ENCODE results near the gene CRYGS.

DNA sequence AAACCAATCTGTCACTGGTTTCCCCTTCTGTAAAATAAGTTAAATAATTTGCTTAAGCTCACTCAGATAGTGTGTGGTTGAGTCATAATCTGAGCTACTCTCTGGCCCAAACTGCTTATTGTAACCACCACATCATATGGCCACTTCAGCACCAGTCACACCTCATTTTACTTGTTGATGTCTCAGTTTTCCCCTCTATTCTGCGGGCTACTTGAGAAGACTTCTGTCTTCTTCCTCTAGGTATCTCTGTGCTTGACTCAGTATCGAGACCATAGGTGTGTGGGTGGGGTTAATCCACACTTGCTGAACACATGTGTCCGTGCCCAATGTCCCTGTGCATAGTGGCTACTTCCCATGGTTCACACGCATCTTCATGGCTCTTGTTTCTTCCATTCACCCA is 32.9 kb downstream of the CRYGS start:
- TF ChIP-seq, protein P1, sequence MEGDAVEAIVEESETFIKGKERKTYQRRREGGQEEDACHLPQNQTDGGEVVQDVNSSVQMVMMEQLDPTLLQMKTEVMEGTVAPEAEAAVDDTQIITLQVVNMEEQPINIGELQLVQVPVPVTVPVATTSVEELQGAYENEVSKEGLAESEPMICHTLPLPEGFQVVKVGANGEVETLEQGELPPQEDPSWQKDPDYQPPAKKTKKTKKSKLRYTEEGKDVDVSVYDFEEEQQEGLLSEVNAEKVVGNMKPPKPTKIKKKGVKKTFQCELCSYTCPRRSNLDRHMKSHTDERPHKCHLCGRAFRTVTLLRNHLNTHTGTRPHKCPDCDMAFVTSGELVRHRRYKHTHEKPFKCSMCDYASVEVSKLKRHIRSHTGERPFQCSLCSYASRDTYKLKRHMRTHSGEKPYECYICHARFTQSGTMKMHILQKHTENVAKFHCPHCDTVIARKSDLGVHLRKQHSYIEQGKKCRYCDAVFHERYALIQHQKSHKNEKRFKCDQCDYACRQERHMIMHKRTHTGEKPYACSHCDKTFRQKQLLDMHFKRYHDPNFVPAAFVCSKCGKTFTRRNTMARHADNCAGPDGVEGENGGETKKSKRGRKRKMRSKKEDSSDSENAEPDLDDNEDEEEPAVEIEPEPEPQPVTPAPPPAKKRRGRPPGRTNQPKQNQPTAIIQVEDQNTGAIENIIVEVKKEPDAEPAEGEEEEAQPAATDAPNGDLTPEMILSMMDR (IDR thresholded peaks at IDR 0.05) = no peak
- no peak for TF ChIP-seq POLR2A (IDR thresholded peaks at IDR 0.05)

All from heart left ventricle (tissue), 13 donors.